IPS-15b (cell line): Measurements from ENCODE around the gene DEPDC1B.
"Not testable (repeated sequence)": the region's sequence is repeated elsewhere in the genome, so short reads cannot be mapped to it uniquely, and the experiment has no call there.

Source experiments
- H3K27me3 ChIP-seq: one replicate; pipeline ENCODE4 v1.6.1; 2013; ENCODE audit warnings: low read length; ENCODE audit not compliant: control insufficient read depth, insufficient read depth
- H3K36me3 ChIP-seq: one replicate; pipeline ENCODE4 v1.6.1; 2013; ENCODE audit warnings: low read length; ENCODE audit not compliant: control insufficient read depth, insufficient read depth
- H3K4me1 ChIP-seq: one replicate; pipeline ENCODE4 v1.6.1; 2013; ENCODE audit warnings: mild to moderate bottlenecking, low read length; ENCODE audit not compliant: control insufficient read depth, insufficient read depth
- H3K4me3 ChIP-seq: one replicate; pipeline ENCODE4 v1.5.1; 2013; ENCODE audit warnings: low read depth, low read length
- H3K9ac ChIP-seq: one replicate; pipeline ENCODE4 v1.6.1; 2013; ENCODE audit warnings: low read depth, mild to moderate bottlenecking, low read length
- H3K9me3 ChIP-seq: one replicate; pipeline ENCODE4 v1.6.1; 2013; ENCODE audit warnings: mild to moderate bottlenecking, low read length; ENCODE audit not compliant: control insufficient read depth, insufficient read depth

The DEPDC1B gene

DNA sequence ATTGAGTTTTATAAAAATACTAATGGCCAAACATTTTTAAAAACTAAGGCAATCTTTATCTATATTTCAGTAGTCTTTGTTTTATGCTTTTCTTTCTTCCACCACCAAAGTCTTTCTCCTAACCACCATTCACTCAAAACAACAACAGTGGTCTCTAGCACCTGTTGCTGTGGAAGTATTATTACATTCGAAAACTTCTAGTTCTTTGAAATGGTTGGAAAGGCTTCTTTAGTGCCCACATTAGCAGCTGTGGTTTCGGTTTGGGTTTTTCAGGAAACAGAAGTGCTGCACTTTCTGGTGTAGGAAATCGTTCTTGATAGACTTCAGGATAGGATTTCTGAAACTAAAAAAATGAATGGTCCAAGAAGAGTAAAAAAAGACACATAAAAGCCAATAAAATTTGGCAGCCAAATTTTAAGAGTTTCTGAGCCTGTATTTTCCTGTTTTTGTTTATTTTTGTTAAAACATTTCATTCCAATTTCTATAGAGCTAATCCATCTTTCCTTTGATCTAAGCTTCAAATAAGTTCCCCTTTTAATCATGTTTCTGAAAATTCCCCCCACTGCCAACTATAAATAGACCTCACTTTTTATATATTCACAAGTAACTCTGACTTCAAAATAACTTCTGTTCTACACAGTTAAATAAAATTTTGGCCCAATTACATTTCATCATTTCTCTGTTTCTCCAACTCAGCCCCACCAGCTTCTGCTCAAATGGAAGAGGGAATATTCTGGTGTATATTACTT lies 102.2 kb downstream of the DEPDC1B start:
- H3K4me1 ChIP-seq = no peaks in the 10 kb centered on the region
- H3K9me3 ChIP-seq = no peaks in the 10 kb centered on the region
- no peaks in the 10 kb centered on the region for H3K36me3 ChIP-seq
- no peaks in the 10 kb centered on the region for H3K27me3 ChIP-seq
- H3K4me3 ChIP-seq = no peak overlapping the region
- no peak overlapping the region for H3K9ac ChIP-seq

- H3K4me1 ChIP-seq = no peaks in the 10 kb centered on the region
- H3K9me3 ChIP-seq = no peaks in the 10 kb centered on the region
- no peaks in the 10 kb centered on the region for H3K36me3 ChIP-seq
- H3K9ac ChIP-seq = no peak overlapping the region
- H3K27me3 ChIP-seq = no peaks in the 10 kb centered on the region
- H3K4me3 ChIP-seq = no peak overlapping the region
Observed at GRCh38 chr5:60594715-60595477, 105.1 kb downstream of the DEPDC1B start.

DNA sequence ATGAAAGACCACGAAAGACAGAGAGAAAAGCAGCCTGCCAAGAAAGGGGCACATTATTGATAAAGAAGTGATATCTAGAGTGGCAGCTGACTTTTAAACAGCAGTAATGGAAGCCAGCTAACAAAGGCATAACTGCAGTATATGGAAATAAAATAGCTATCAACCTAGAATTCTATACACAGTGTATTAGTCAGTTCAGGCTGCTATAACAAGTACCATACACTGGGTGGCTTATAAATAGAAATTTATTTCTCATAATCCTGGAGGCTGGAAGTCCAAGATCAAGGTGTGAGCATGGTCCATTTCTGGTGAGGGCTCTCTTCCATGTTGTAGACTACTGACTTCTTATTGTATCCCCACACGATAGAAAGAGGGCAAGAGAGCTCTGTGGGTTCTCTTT lies 109.8 kb downstream of the DEPDC1B start:
- no peak overlapping the region for H3K4me3 ChIP-seq
- no peak overlapping the region for H3K9ac ChIP-seq
- no peaks in the 10 kb centered on the region for H3K36me3 ChIP-seq
- no peaks in the 10 kb centered on the region for H3K27me3 ChIP-seq
- H3K4me1 ChIP-seq = no peaks in the 10 kb centered on the region
- H3K9me3 ChIP-seq = no peaks in the 10 kb centered on the region

DNA sequence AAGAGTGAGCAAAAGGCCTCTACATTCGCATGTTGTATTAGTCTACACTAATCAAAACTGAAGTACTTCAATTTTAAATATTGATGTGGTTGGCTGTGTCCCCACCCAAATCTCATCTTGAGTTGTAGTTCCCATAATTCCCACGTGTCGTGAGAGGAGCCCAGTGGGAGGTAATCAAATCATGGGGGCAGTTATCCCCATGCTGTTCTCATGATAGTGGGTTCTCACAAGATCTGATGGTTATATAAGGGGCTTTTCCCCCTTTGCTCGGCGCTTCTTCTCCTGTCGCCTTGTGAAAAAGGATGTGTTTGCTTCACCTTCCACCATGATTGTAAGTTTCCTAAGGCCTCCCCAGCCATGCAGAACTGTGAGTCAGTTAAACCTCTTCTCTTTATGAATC lies 112.7 kb downstream of the DEPDC1B start:
- not testable (repeated sequence) for H3K4me1 ChIP-seq, H3K9me3 ChIP-seq, H3K4me3 ChIP-seq, H3K27me3 ChIP-seq, H3K9ac ChIP-seq, H3K36me3 ChIP-seq

DNA sequence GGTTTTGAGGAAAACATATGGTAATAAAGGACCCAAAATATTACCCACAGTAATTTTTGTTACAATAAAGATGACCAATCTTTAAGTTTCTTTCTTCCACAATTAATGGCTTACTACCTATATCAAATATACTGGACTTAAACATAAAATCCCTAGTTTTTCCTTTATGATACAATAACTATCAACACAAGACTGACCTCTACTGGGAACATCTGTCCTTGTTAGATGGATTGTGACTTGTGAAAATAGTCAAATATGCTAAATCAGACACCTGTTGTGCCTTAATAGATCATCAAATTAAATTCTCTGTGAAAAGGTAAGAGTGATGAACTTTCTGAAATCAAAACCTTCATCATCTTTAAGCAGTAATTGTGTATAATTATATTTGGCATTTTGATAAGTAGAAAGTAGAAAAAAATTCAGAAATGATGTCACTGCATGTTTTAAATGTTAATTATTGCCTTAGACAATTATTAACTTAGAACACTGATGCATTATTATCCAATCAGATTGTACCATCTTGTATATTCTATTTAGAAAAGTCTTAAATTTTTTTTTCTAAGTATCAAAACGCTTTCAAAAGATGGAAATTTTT lies 113.6 kb downstream of the DEPDC1B start:
- no peaks in the 10 kb centered on the region for H3K9me3 ChIP-seq
- H3K9ac ChIP-seq = no peak overlapping the region
- no peaks in the 10 kb centered on the region for H3K27me3 ChIP-seq
- no peak overlapping the region for H3K4me3 ChIP-seq
- no peaks in the 10 kb centered on the region for H3K4me1 ChIP-seq
- no peaks in the 10 kb centered on the region for H3K36me3 ChIP-seq

DNA sequence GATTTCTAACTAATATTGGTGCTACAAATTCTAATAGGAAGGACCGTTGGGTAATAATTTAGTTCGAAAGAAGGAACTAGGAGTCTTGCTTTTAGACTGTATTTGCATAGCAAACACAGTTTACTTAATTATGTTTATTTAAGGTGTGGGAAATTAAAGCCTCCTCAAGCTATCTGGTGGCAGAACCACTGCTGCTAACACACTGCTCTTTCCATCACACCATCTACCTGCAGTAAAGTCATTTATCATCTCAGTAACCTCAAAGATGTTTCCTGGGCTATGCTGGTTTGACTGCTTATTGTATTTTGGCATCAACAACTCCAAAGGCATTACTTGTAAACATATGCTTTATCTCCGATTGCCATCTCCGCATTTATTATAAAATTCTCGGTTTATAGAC lies 114.3 kb downstream of the DEPDC1B start:
- Histone ChIP-seq H3K27me3 (no peaks in the 10 kb centered on the region), H3K4me1 (no peaks in the 10 kb centered on the region), H3K9me3 (no peaks in the 10 kb centered on the region), H3K4me3 (no peak overlapping the region), H3K36me3 (no peaks in the 10 kb centered on the region), H3K9ac (no peak overlapping the region)

DNA sequence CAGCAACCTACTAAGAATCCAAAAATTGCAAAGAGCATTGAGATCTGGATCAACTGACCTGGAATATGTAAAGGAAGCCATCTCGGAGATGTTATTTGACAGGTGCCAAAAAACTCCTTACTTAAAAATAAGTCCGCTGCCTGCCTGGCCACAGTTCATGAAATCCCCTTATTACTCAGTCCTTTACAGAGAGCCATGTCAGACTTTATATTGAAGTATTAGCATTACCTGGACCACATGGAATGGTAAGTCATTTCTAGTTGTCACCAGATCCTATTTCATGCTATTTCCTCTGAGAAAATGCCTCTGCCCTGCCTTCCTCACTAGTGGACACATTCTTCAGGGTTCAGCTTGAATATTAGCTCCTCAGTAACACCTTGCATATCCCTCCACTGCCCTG lies 115.7 kb downstream of the DEPDC1B start:
- no peaks in the 10 kb centered on the region for H3K9me3 ChIP-seq
- no peak overlapping the region for H3K4me3 ChIP-seq
- H3K4me1 ChIP-seq = no peaks in the 10 kb centered on the region
- H3K27me3 ChIP-seq = no peaks in the 10 kb centered on the region
- no peaks in the 10 kb centered on the region for H3K36me3 ChIP-seq
- H3K9ac ChIP-seq = no peak overlapping the region

DNA sequence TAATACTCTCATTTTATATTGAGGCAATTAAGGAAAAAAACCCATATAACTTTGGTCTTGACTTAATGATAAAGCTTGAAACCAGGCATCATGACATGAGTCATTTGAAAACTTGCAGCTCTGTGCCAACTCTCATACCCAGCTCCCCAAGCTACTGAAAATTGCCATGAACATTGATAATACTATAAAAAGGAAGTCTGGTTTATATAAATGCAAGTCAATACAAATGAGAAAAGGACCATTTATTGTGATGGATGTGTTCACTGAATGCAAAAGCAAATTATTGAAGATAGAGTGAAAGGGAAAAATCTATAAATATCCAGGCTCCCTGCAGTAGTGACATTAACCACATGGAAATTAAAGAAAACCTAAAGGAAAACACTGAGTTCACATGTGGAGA lies 116.3 kb downstream of the DEPDC1B start:
- H3K9me3 ChIP-seq = no peaks in the 10 kb centered on the region
- H3K4me3 ChIP-seq = no peak overlapping the region
- H3K36me3 ChIP-seq = no peaks in the 10 kb centered on the region

GRCh38 chr5:60578315-60578714 lies 121.7 kb downstream of the DEPDC1B start:
- Histone ChIP-seq H3K36me3 (no peaks in the 10 kb centered on the region), H3K4me1 (no peaks in the 10 kb centered on the region), H3K9ac (no peak overlapping the region), H3K9me3 (no peaks in the 10 kb centered on the region), H3K4me3 (no peak overlapping the region), H3K27me3 (no peaks in the 10 kb centered on the region)

More for the DNA sequence above, 116.3 kb downstream of the DEPDC1B start:
- Histone ChIP-seq H3K27me3 (no peaks in the 10 kb centered on the region), H3K9ac (no peak overlapping the region), H3K4me1 (no peaks in the 10 kb centered on the region)

- Histone ChIP-seq H3K9ac (no peak overlapping the region), H3K4me3 (no peak overlapping the region), H3K27me3 (no peaks in the 10 kb centered on the region), H3K4me1 (no peaks in the 10 kb centered on the region), H3K9me3 (no peaks in the 10 kb centered on the region), H3K36me3 (no peaks in the 10 kb centered on the region)
Observed at GRCh38 chr5:60577116-60577515, 122.8 kb downstream of the DEPDC1B start.

- no peak overlapping the region for H3K9ac ChIP-seq
- H3K4me3 ChIP-seq = no peak overlapping the region
- H3K36me3 ChIP-seq = no peaks in the 10 kb centered on the region
- H3K9me3 ChIP-seq = no peaks in the 10 kb centered on the region
- H3K4me1 ChIP-seq = no peaks in the 10 kb centered on the region
- H3K27me3 ChIP-seq = no peaks in the 10 kb centered on the region
Observed at GRCh38 chr5:60576425-60576824, 123.5 kb downstream of the DEPDC1B start.

DNA sequence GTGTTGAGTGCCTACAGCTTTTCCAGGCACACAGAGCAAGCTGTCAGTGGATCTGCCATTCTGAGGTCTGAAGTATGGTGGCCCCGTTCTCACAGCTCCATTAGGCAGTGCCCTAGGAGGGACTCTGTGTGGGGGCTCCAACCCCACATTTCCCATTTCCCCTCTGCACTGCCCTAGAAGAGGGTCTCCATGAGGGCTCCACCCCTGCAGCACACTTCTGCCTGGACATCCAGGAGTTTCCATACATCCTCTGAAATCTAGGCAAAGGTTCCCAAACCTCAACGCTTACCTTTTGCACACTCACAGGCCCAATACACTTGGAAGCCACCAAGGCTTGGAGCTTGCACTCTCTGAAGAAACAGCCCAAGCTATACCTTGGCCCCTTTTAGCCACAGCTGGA lies 131.3 kb downstream of the DEPDC1B start:
- H3K4me1 ChIP-seq = no peaks in the 10 kb centered on the region
- H3K9ac ChIP-seq = no peak overlapping the region
- H3K36me3 ChIP-seq = no peaks in the 10 kb centered on the region
- peaks cover 3% of the 10 kb centered on the region for H3K9me3 ChIP-seq
- H3K4me3 ChIP-seq = no peak overlapping the region
- no peaks in the 10 kb centered on the region for H3K27me3 ChIP-seq
